ENCODE results near the gene MBIP.
"Not testable (repeated sequence)": the region's sequence is repeated elsewhere in the genome, so short reads cannot be mapped to it uniquely, and the experiment has no call there.

Gene MBIP

GRCh38 chr14:36356862-36357261 lies 36.4 kb upstream of the MBIP start:
- in situ Hi-C loops (cut with HindIII; ENCODE audit: low sequenced_read_pairs): no loop called here
- no peak for TF ChIP-seq CTCF (IDR thresholded peaks at IDR 0.05; ENCODE audit: low read depth, low read length)
- no peak overlapping the region for H3K4me3 ChIP-seq (ENCODE audit: low read depth, low read length)
- no peak for DNase-seq (ENCODE audit: low read depth, low spot score)

GRCh38 chr14:36346052-36346451 lies 25.6 kb upstream of the MBIP start:
- in situ Hi-C loops (cut with HindIII; ENCODE audit: low sequenced_read_pairs): no loop called here
- DNase-seq (ENCODE audit: low read depth, low spot score): no peak
- no peak overlapping the region for H3K4me3 ChIP-seq (ENCODE audit: low read depth, low read length)
- TF ChIP-seq CTCF (IDR thresholded peaks at IDR 0.05; ENCODE audit: low read depth, low read length): no peak

- DNase-seq (ENCODE audit: low read depth, low spot score): no peak
- no peak overlapping the region for H3K4me3 ChIP-seq (ENCODE audit: low read depth, low read length)
- no peak for TF ChIP-seq CTCF (IDR thresholded peaks at IDR 0.05; ENCODE audit: low read depth, low read length)
- in situ Hi-C loops (cut with HindIII; ENCODE audit: low sequenced_read_pairs): no loop called here
Observed at GRCh38 chr14:36344211-36344610, 23.8 kb upstream of the MBIP start.

GRCh38 chr14:36341811-36342210 lies 21.4 kb upstream of the MBIP start:
- in situ Hi-C loops (cut with HindIII; ENCODE audit: low sequenced_read_pairs); DNase-seq (ENCODE audit: low read depth, low spot score); H3K4me3 ChIP-seq (ENCODE audit: low read depth, low read length): not testable (repeated sequence)

- TF ChIP-seq CTCF (IDR thresholded peaks at IDR 0.05; ENCODE audit: low read depth, low read length): no peak
- in situ Hi-C loops (cut with HindIII; ENCODE audit: low sequenced_read_pairs): no loop called here
- no peak for DNase-seq (ENCODE audit: low read depth, low spot score)
- H3K4me3 ChIP-seq (ENCODE audit: low read depth, low read length): no peak overlapping the region
Observed at GRCh38 chr14:36340276-36340890, 19.9 kb upstream of the MBIP start.

- in situ Hi-C loops (cut with HindIII; ENCODE audit: low sequenced_read_pairs): no loop called here
- no peak for TF ChIP-seq CTCF (IDR thresholded peaks at IDR 0.05; ENCODE audit: low read depth, low read length)
- no peak overlapping the region for H3K4me3 ChIP-seq (ENCODE audit: low read depth, low read length)
Observed at GRCh38 chr14:36339816-36340215, 19.4 kb upstream of the MBIP start.

GRCh38 chr14:36333119-36333518 lies 12.7 kb upstream of the MBIP start:
- in situ Hi-C loops (cut with HindIII; ENCODE audit: low sequenced_read_pairs): no loop called here
- DNase-seq (ENCODE audit: low read depth, low spot score): no peak
- H3K4me3 ChIP-seq (ENCODE audit: low read depth, low read length): no peak overlapping the region
- no peak for TF ChIP-seq CTCF (IDR thresholded peaks at IDR 0.05; ENCODE audit: low read depth, low read length)

More at GRCh38 chr14:36339816-36340215, 19.4 kb upstream of the MBIP start:
- DNase-seq (ENCODE audit: low read depth, low spot score): no peak

- in situ Hi-C loops (cut with HindIII; ENCODE audit: low sequenced_read_pairs); DNase-seq (ENCODE audit: low read depth, low spot score); H3K4me3 ChIP-seq (ENCODE audit: low read depth, low read length): not testable (repeated sequence)
Observed at GRCh38 chr14:36327573-36327972, 7.1 kb upstream of the MBIP start.
